Measurements from ENCODE around the gene MAST4. TPM values are rescaled to one million over a fixed set of nuclear protein-coding genes. Genes with fewer than 3 reads are reported as not detected.

MAST4 gene
- total RNA-seq, 1 donor from 2014 or later: 56.9 TPM

GRCh38 chr5:66807743-66808142, 211.6 kb downstream of the MAST4 start:
- peak; percentile 37 to 65 for ATAC-seq
- Histone ChIP-seq H3K9me3 (no peaks in the 10 kb centered on the region), H3K36me3 (no peaks in the 10 kb centered on the region), H3K4me1 (peaks cover 7% of the 10 kb centered on the region), H3K27me3 (ENCODE audit: low read depth) (no peaks in the 10 kb centered on the region), H3K27ac (no peak overlapping the region), H3K4me3 (no peak overlapping the region)
- intact Hi-C loops (cut with DNase I): no loop called here
- peak; percentile 35 for TF ChIP-seq CTCF (IDR thresholded peaks at IDR 0.05)
- DNase-seq: no peak

- no peak overlapping the region for H3K4me3 ChIP-seq
- intact Hi-C loops (cut with DNase I): no loop called here
- no peaks in the 10 kb centered on the region for H3K27me3 ChIP-seq (ENCODE audit: low read depth)
- H3K9me3 ChIP-seq: no peaks in the 10 kb centered on the region
- peaks cover 7% of the 10 kb centered on the region for H3K4me1 ChIP-seq
- no peaks in the 10 kb centered on the region for H3K36me3 ChIP-seq
- no peak for ATAC-seq
- no peak for DNase-seq
- no peak for TF ChIP-seq CTCF (IDR thresholded peaks at IDR 0.05)
- H3K27ac ChIP-seq: no peak overlapping the region
These were observed 212.5 kb downstream of the MAST4 start for GRCh38 chr5:66808663-66809062.

GRCh38 chr5:66810151-66810550, 214.0 kb downstream of the MAST4 start:
- Histone ChIP-seq H3K36me3 (no peaks in the 10 kb centered on the region), H3K27me3 (ENCODE audit: low read depth) (no peaks in the 10 kb centered on the region), H3K4me3 (no peak overlapping the region), H3K4me1 (peaks cover 7% of the 10 kb centered on the region), H3K27ac (no peak overlapping the region), H3K9me3 (no peaks in the 10 kb centered on the region)
- TF ChIP-seq CTCF (IDR thresholded peaks at IDR 0.05): no peak
- ATAC-seq (no peak), DNase-seq (no peak)
- intact Hi-C loops (cut with DNase I): loop anchor here (10.0 kb wide), 1 partner anchor 55 kb away; no protein-coding TSS in a partner anchor

GRCh38 chr5:66810848-66811261, 214.7 kb downstream of the MAST4 start:
- H3K9me3 ChIP-seq: no peaks in the 10 kb centered on the region
- ATAC-seq: no peak
- H3K27ac ChIP-seq: no peak overlapping the region
- no peaks in the 10 kb centered on the region for H3K27me3 ChIP-seq (ENCODE audit: low read depth)
- TF ChIP-seq CTCF (IDR thresholded peaks at IDR 0.05): no peak
- intact Hi-C loops (cut with DNase I): loop anchor here (10.0 kb wide), 1 partner anchor 54 kb away; no protein-coding TSS in a partner anchor
- no peak for DNase-seq
- H3K36me3 ChIP-seq: no peaks in the 10 kb centered on the region
- no peak overlapping the region for H3K4me3 ChIP-seq
- peaks cover 7% of the 10 kb centered on the region for H3K4me1 ChIP-seq

- no peaks in the 10 kb centered on the region for H3K36me3 ChIP-seq
- H3K4me1 ChIP-seq: peaks cover 7% of the 10 kb centered on the region
- H3K9me3 ChIP-seq: no peaks in the 10 kb centered on the region
- H3K27me3 ChIP-seq (ENCODE audit: low read depth): no peaks in the 10 kb centered on the region
- TF ChIP-seq CTCF (IDR thresholded peaks at IDR 0.05): no peak
- DNase-seq (no peak), ATAC-seq (no peak)
- intact Hi-C loops (cut with DNase I): loop anchor here (10.0 kb wide), 1 partner anchor 53 kb away; no protein-coding TSS in a partner anchor
- H3K27ac ChIP-seq: no peak overlapping the region
- no peak overlapping the region for H3K4me3 ChIP-seq
These were observed 216.1 kb downstream of the MAST4 start for GRCh38 chr5:66812291-66812690.
